ENCODE measurements around the gene KIF16B.
"Not testable (repeated sequence)": the region's sequence is repeated elsewhere in the genome, so short reads cannot be mapped to it uniquely, and the experiment has no call there.

Gene KIF16B

DNA sequence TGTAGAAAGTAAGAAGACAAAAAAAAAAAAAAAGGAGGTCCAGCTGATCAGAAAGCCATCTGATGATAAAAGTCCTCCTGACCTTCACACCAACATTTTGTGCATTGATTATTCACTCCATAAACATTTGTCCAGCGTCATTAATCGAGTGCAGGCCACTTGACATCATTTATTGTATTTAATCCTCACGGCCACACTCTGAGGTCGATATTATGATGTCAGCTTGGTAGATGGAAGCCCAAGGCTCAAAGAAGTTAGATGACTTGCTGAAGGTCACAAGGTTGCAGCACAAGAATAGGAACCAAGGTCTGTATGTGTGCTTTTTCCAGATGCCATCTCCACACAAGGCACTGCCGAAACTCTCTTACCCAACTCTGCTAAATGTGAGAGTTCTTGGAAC, 328.4 kb downstream of the KIF16B start:
- no peak for DNase-seq

DNA sequence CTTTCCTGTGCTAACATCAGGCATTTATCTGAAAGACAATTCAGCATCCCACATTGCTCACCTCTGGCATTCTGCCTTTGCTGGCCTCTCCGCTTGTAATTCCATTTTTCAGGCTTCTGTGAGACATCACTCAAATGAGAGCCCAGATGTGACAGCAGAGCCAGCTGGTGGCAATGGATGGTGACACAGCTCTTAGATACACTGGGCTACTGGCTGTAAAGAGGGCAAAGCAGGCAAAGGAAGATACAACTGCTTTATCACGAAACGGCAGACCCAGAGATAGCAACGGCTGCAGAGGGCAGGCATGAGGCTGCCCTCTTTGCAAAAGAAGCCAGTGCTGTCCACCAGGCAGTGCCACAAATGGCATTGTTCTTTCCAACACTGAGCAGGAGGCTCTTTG, 329.8 kb downstream of the KIF16B start:
- DNase-seq = no peak

GRCh38 chr20:16241911-16242310, 331.3 kb downstream of the KIF16B start:
- no peak for DNase-seq

- DNase-seq = no peak
Observed at GRCh38 chr20:16240355-16240754, 332.9 kb downstream of the KIF16B start.

- no peak for DNase-seq
Observed at GRCh38 chr20:16236589-16237241, 336.5 kb downstream of the KIF16B start.

- no peak for DNase-seq
Observed at GRCh38 chr20:16230402-16230801, 342.8 kb downstream of the KIF16B start.

- no peak for DNase-seq
Observed at GRCh38 chr20:16229813-16230212, 343.4 kb downstream of the KIF16B start.

DNA sequence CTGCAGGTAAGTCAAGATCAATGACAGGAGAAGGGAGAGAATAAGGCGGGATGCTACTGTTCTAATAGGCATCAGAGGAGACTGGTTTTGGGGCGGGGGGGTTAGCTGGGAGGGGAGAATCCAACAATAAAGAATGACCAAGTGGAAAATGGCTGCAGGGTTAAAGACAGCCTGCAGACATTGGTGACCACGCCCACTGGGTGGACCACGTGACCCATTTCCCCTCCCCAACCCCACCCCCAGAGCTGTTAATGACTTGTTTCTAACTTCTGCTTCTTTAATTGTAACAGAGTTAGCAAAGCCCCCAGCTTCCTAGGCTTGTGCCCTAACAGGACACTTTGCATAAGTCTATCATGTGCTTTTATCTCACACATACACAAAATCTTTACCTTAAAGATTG, 344.5 kb downstream of the KIF16B start:
- no peak for DNase-seq

DNA sequence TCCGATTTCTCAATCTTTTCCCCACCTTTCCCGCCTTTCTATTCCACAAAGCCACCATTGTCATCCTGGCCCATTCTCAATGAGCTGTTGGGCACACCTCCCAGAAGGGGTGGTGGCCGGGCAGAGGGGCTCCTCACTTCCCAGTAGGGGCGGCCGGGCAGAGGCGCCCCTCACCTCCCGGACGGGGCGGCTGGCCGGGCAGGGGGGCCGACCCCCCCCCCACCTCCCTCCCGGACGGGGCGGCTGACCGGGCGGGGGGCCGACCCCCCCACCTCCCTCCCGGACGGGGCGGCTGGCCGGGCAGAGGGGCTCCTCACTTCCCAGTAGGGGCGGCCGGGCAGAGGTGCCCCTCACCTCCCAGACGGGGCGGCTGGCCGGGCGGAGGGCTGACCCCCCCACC, 346.3 kb downstream of the KIF16B start:
- not testable (repeated sequence) for DNase-seq

DNA sequence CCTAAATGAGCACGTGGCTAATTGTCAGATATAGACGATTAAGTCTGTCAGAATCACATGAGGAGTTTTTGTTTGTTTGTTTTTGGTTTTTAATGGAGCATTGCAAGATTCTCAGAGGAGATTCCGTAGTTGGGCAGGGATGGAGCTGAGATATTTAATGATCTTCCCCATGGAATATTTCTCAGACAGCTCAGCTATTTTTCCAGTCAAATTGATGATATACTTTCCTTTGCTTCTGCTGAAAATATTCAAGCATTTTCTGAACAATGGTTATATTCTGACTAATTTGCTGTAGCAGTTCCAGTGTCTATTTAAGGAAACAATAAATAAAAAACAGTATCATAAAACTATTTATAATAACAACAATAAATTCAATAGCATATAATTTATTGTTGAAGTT, 348.4 kb downstream of the KIF16B start:
- DNase-seq = no peak

- DNase-seq = no peak
Observed at GRCh38 chr20:16222859-16223411, 350.3 kb downstream of the KIF16B start.

All from NCI-H1092 (cell line).